GM18499 (cell line): ENCODE measurements around the gene COX6A2.
"Not testable (repeated sequence)": the region's sequence is repeated elsewhere in the genome, so short reads cannot be mapped to it uniquely, and the experiment has no call there.

ENCODE experiments used
- ATAC-seq: cut with Tn5 transposase; IDR thresholded peaks from one replicate; pipeline ENCODE4 v1.9.1; 2021; ENCODE audit warnings: moderate number of reproducible peaks; ENCODE audit not compliant: insufficient read depth, unreplicated experiment

Gene COX6A2

GRCh38 chr16:31439519-31439918 lies 11.4 kb upstream of the COX6A2 start:
- ATAC-seq: no peak

GRCh38 chr16:31439023-31439422 lies 10.9 kb upstream of the COX6A2 start:
- not testable (repeated sequence) for ATAC-seq

GRCh38 chr16:31438414-31438813 lies 10.3 kb upstream of the COX6A2 start:
- ATAC-seq: no peak

GRCh38 chr16:31436221-31437045 lies 8.3 kb upstream of the COX6A2 start:
- no peak for ATAC-seq

GRCh38 chr16:31435341-31436220 lies 7.4 kb upstream of the COX6A2 start:
- ATAC-seq: no peak

GRCh38 chr16:31430380-31431052 lies 2.4 kb upstream of the COX6A2 start:
- no peak for ATAC-seq

GRCh38 chr16:31429796-31430195 lies 1.6 kb upstream of the COX6A2 start:
- ATAC-seq: no peak

GRCh38 chr16:31429314-31429713 lies 1.2 kb upstream of the COX6A2 start:
- ATAC-seq: no peak

- ATAC-seq: no peak
These were observed 583 bp upstream of the COX6A2 start for GRCh38 chr16:31428638-31429247.

GRCh38 chr16:31427441-31428278 lies 500 bp downstream of the COX6A2 start:
- no peak for ATAC-seq

- ATAC-seq: no peak
These were observed 4.4 kb downstream of the COX6A2 start for GRCh38 chr16:31423801-31424200.

GRCh38 chr16:31423241-31423640 lies 4.9 kb downstream of the COX6A2 start:
- no peak for ATAC-seq

- no peak for ATAC-seq
These were observed 6.6 kb downstream of the COX6A2 start for GRCh38 chr16:31421587-31421986.

GRCh38 chr16:31420037-31420436 lies 8.1 kb downstream of the COX6A2 start:
- ATAC-seq: no peak

- no peak for ATAC-seq
These were observed 10.2 kb downstream of the COX6A2 start for GRCh38 chr16:31417916-31418315.

GRCh38 chr16:31417036-31417435 lies 11.1 kb downstream of the COX6A2 start:
- ATAC-seq: not testable (repeated sequence)

GRCh38 chr16:31416371-31416770 lies 11.8 kb downstream of the COX6A2 start:
- ATAC-seq: no peak

- no peak for ATAC-seq
These were observed 13.5 kb downstream of the COX6A2 start for GRCh38 chr16:31414706-31415105.

GRCh38 chr16:31413943-31414342 lies 14.2 kb downstream of the COX6A2 start:
- no peak for ATAC-seq
